GM19455 (cell line): Measurements from ENCODE around the gene FLNA.

ENCODE experiments used
- ATAC-seq: cut with Tn5 transposase; IDR thresholded peaks from one replicate; pipeline ENCODE4 v1.9.1; 2021; ENCODE audit not compliant: unreplicated experiment

FLNA gene

GRCh38 chrX:154378059-154378798 lies 3.8 kb upstream of the FLNA start:
- peak; percentile 67 for ATAC-seq

GRCh38 chrX:154376774-154377173 lies 2.3 kb upstream of the FLNA start:
- no peak for ATAC-seq

DNA sequence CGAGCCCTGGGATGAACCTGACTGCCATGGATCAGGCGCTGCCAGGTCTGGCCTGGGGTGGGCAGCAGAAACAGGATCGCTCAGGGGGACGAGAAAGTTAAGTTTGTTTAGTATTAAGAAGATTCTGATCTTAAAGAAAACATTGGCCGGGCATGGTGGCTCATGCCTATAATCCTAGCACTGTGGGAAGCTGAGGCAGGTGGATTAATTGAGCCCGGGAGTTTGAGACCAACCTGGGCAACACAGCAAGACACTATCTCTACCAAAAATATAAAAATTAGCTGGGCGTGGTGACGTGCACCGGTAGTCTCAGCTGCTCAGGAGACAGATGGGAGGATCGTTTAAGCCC lies 696 bp upstream of the FLNA start:
- no peak for ATAC-seq

DNA sequence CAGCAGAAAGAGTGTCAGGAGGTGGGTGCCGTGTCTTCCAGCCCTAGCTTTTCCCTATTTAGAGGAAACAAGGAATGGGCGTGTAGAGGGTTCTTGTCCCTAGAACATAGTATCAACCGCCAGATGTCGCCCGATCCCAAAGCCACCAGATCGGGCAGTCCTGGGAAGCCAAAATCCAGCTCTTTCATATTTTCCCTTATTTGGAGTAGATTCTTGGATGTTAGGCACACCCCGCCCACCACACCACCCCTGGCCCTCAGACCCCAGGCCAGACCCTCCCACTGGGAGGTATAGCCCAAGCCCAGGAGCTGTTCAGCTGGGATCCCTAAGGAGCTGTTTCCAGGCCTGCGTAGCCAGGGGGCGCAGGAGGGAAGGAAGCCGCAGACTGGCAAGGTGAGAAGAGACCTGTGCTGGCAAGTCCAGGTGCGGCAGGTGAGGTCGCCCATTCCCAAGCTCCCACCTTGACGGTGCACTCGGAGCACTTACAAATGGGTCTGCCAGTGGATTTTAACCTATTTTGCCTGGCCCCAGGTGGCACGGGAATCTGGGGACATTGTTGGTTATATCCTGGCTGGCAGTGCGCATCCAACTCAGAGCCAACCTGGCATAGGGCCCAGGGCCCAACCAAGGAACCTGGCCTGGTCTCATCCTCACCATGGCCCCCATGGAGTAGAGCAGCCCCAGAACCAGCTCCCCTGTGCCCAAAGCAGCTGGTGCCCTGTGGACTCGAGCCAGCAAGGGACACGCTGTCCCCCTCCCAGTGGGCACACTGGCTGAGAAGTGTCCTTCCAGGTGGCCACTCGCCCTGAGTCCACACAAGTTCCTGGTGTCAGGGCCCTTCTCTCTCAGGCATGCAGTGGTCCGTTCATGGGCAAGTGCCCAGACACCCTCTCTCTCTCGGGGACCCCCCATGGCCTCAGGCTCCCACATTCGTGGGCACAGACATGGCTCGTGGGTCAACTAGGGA lies 811 bp downstream of the FLNA start:
- ATAC-seq = no peak

GRCh38 chrX:154372612-154373022 lies 1.8 kb downstream of the FLNA start:
- no peak for ATAC-seq

GRCh38 chrX:154371789-154372300 lies 2.6 kb downstream of the FLNA start:
- ATAC-seq = no peak

DNA sequence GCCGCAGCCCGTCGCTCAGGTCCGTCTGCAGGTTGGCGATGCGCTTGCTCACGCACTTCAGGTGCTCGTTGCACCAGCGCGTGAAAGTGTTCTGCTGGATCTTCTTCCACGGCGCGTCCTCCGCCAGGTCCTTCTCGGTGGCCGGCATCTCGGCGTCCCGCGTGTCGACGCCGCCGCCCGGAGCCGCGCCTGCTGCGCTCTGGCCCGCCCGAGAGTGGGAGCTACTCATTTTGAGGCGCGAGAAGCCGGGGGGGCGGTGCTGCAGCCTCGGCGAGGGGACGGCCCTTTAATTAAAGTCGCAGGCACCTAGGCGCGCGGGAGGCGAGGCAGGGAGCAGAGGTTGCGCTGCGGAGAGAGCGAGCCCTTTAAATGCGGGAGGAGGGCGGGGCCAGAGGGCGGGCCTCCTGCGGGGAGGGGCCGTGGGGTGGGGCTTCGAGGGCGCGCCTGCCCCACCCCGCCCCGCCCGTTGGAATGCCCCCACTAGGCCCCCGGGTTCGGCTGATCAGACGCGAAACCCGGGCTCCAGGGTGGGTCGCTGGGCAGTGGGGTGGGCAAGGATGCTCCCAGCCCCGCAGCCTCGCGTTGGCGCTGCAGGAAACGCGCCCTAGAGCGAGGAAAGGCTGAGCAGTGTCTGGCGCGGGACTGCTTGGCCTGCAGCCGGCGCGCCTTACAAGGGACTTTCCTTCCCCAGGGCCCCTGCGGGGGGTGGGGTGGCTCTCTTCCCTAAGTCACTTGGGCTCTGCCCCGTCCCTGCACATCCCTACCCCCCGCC lies 3.2 kb downstream of the FLNA start:
- peak; percentile 59 for ATAC-seq

- no peak for ATAC-seq
Measured at GRCh38 chrX:154370300-154371016, 4.0 kb downstream of the FLNA start.

- ATAC-seq = no peak
Measured at GRCh38 chrX:154369449-154370299, 4.8 kb downstream of the FLNA start.

- ATAC-seq = no peak
Measured at GRCh38 chrX:154368630-154369448, 5.6 kb downstream of the FLNA start.

DNA sequence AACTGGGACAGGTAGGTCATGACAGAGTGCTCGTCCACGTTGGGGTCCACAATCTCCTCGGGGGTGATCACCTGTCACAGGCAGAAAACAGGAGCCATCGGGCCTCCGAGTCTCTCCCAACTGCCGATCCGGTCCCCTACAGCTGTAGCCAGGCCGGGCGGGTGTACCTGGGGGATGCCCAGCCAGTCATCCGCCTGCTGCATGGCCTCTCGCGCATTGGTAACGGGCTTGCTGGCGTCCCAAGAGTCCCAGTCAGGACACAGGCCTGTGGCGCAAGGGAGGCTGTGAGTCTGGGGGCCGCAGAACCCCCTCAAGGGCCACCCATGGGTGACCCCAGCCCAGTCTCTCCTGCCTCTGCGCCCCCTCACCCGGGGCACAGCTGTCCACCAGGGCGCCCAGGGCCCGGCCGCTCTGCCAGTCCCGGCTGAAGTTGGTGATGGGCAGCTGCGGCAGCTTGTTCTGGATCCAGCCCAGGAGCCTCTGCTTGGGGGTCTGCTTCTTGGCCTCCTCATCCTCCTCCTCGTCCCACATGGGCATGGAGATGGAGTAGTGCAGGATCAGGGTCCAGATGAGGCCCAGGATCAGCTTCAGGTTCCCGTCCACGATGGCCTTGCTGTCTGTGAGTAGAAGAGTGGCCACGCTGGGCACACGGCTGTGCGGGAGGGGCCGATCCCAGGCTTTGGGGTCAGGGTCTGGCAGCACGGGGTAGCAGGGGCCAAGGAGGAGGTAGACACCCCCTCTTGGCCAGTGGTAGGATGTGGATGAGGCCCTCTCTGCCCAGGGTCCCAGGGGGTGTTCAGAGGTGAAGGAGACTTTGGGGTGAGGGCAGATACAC lies 6.7 kb downstream of the FLNA start:
- no peak for ATAC-seq

DNA sequence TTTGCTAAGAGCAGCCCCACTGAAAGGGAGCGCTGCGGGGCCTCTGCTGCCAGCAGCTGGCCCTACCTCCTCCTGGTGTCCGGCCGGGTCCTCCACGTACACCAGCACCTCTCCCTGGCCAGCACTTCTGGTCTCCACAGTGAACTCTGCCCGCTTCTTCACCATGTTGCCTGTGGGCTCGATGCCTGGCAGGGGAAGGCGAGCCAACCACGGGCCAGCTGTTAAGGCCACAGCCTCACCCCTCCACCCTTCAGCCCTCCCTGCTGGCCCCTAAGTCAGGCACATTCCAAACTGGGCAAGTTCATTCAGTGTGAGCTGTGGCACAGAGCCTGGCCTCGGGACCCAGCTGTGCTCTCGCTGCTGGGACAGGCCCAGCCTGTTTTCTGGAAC lies 7.8 kb downstream of the FLNA start:
- no peak for ATAC-seq

- no peak for ATAC-seq
Measured at GRCh38 chrX:154365997-154366665, 8.3 kb downstream of the FLNA start.

DNA sequence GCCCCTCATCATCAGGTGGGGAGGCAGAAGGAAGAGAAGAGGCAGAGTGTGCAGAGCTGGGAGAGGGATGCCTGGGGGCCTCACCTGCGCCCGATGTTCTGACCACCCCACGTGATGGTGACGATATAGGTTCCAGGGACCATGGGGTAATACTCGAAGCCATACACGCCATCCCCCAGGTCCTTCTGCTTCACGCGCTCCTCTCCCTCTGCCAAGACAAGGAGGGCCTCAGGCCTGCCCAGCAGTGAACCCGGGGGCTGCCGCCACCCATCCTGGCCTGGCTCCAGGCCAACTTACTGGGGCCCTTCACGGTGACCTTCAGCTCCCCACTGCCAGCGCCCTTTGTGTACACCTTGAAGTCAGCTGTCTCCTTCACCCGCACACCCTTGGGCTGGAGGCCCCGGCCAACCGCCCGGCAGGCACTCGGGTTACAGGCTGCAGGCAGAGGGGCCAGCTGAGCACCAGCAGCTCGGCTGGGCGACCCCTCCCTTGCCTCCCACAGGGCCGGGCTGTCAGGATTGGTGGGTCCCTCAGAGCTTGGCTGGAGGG lies 9.3 kb downstream of the FLNA start:
- no peak for ATAC-seq

DNA sequence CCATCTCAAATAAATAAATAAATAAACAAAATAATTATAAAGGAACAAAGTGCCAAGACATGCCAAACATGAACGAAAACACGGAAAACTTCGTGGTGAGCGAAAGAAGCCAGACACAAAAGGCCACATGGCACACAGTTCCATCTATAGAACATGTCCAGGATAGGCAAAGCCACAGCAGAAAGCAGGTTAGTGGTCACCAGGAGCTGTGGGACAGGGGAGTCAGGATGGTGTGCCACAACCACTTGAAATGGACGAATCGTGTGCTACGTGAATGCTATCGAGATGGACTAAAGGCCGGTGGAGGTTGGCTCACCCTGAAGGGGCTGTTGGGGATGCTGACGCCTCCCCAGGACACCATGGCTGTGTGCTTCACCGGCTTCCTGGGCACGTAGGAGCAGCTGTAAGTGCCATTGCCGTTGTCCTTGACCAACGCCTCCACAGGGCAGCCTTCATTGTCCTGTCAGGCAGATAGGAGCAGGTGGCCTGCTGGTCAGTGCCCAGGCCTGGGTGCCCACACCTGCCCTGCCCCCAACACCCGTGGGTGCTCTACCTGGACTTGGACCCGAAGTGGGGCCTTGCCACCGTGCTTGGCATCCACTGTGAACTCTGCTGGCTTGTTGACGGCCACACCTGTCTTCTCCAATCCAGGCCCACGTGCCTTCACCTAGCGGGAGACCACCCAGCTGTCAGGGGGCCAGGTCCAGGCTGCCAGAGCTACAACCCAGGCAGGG lies 10.6 kb downstream of the FLNA start:
- no peak for ATAC-seq

- ATAC-seq = no peak
Measured at GRCh38 chrX:154362085-154362742, 12.2 kb downstream of the FLNA start.
